HepG2 (cell line): Measurements from ENCODE around the gene ATP6V1C2.

ENCODE experiments used
- CTCF ChIP-seq: sonication (generic); formaldehyde crosslinking; IDR thresholded peaks from 2 replicates; pipeline ENCODE4 v1.5.0; 2020; ENCODE audit warnings: mild to moderate bottlenecking, missing genetic modification reagents, moderate library complexity
- FOXP4 ChIP-seq: sonication (generic); formaldehyde crosslinking; IDR thresholded peaks from 2 replicates; pipeline ENCODE4 v1.4.0; 2020; ENCODE audit warnings: missing genetic modification reagents
- MAZ ChIP-seq, 2 experiments: sonication (generic) in 1 of 2; formaldehyde crosslinking in 1 of 2; IDR thresholded peaks; 2 replicates each; pipeline versions ENCODE4 v1.5.0 to v1.6.1; 2012 to 2020; ENCODE audit warnings: low read depth in 2 of 2, mild to moderate bottlenecking in 2 of 2, borderline replicate concordance in 1 of 2, improper control_type of control experiment in 1 of 2, low read length in 1 of 2, missing genetic modification reagents in 1 of 2, moderate library complexity in 1 of 2
- MLLT10 ChIP-seq: sonication (generic); formaldehyde crosslinking; IDR thresholded peaks from 2 replicates; pipeline ENCODE4 v1.4.0; 2020; ENCODE audit warnings: missing genetic modification reagents
- RBAK ChIP-seq: sonication (generic); formaldehyde crosslinking; IDR thresholded peaks from 2 replicates; pipeline ENCODE4 v1.5.1; 2020; ENCODE audit warnings: mild to moderate bottlenecking, missing genetic modification reagents
- TSC22D2 ChIP-seq: sonication (generic); formaldehyde crosslinking; IDR thresholded peaks from 2 replicates; pipeline ENCODE4 v1.5.1; 2020; ENCODE audit warnings: missing genetic modification reagents, mild to moderate bottlenecking, borderline replicate concordance
- U2AF1 ChIP-seq: fragments of 200-400 bp; formaldehyde crosslinking; optimal IDR thresholded peaks from 2 replicates; pipeline ENCODE3; 2017; ENCODE audit warnings: mild to moderate bottlenecking, low read depth, low read length

- TF ChIP-seq U2AF1 (no peak), TSC22D2 (CRISPR knock-in tag) (no peak), FOXP4 (CRISPR knock-in tag) (no peak), MLLT10 (no peak), MAZ (IDR thresholded peaks at IDR 0.05; ENCODE audit: borderline replicate concordance, low read depth, low read length) (no peak), MAZ (CRISPR knock-in tag; IDR thresholded peaks at IDR 0.05; ENCODE audit: low read depth) (no peak), CTCF (no peak), RBAK (no peak)
Measured at GRCh38 chr2:10765914-10766313, 44.5 kb downstream of the ATP6V1C2 start.
